Left colon (tissue), 2 donors: ENCODE data around the gene NRROS. TPM values are rescaled to one million over a fixed set of nuclear protein-coding genes. Genes with fewer than 3 reads are reported as not detected.
A peak's percentile ranks its signal among the peaks of the same experiment; 100 is the strongest.
"Not testable (repeated sequence)": the region's sequence is repeated elsewhere in the genome, so short reads cannot be mapped to it uniquely, and the experiment has no call there.

Experiments used
- ATAC-seq: fragments of 200-7000 bp; cut with Tn5 transposase; one replicate; pipeline ENCODE4 v1.9.1; 2020; ENCODE audit warnings: mild to moderate bottlenecking, moderate library complexity
- DNase-seq, 2 donors: peaks; one replicate each; pipeline ENCODE4 v3.0.0-alpha.2; 2020
- intact Hi-C, 2 donors: fragments of 100-400 bp; cut with DNase I in 1 of 2; cut with micrococcal nuclease in 1 of 2; formaldehyde crosslinking; loops; one replicate each; pipeline versions ENCODE4 v1.11.2 to v1.14.0; 2022; cut with DNase I, micrococcal nuclease
- total RNA-seq, 2 donors: library from RNA; stranded (reverse); fragmentation: NEBNext Ultra II Directional; extraction: Animal tissue kit (Norgen Biotek cat#: 25700); gene quantifications; one replicate each; pipeline ENCODE4 v1.2.1, GENCODE V29; 2021
- donor health status: DM: no; HTN: no; CAD: no.
- donor health status: DM: yes; HTN: yes; CAD: no.

NRROS gene
- total RNA-seq, 2 donors from 2014 or later = 1.3 to 4.0 TPM

- intact Hi-C loops = no loop called here
- ATAC-seq (no peak), DNase-seq (no peak)
Observed at GRCh38 chr3:196620684-196621083, 18.8 kb upstream of the NRROS start.

GRCh38 chr3:196621611-196622010, 17.9 kb upstream of the NRROS start:
- ATAC-seq (no peak), DNase-seq (no peak)
- intact Hi-C loops = no loop called here

- DNase-seq (no peak), ATAC-seq (no peak)
Observed at GRCh38 chr3:196624067-196624790, 15.3 kb upstream of the NRROS start.

GRCh38 chr3:196624907-196625306, 14.6 kb upstream of the NRROS start:
- DNase-seq (peak in 1 of 2 donors; percentile 44), ATAC-seq (no peak)
- intact Hi-C loops = no loop called here

More at GRCh38 chr3:196624067-196624790, 15.3 kb upstream of the NRROS start:
- intact Hi-C loops = no loop called here

- intact Hi-C loops = no loop called here
- ATAC-seq = no peak
- no peak for DNase-seq
Observed at GRCh38 chr3:196625331-196625730, 14.2 kb upstream of the NRROS start.

GRCh38 chr3:196627918-196628231, 11.6 kb upstream of the NRROS start:
- ATAC-seq (no peak), DNase-seq (no peak)
- intact Hi-C loops = no loop called here

- intact Hi-C loops = no loop called here
- DNase-seq (no peak), ATAC-seq (no peak)
Observed at GRCh38 chr3:196629228-196629627, 10.3 kb upstream of the NRROS start.

- intact Hi-C loops = no loop called here
- DNase-seq = no peak
- no peak for ATAC-seq
Observed at GRCh38 chr3:196631682-196632045, 7.8 kb upstream of the NRROS start.

GRCh38 chr3:196632046-196632751, 7.3 kb upstream of the NRROS start:
- intact Hi-C loops = no loop called here

GRCh38 chr3:196633555-196634151, 5.8 kb upstream of the NRROS start:
- ATAC-seq (no peak), DNase-seq (no peak)
- intact Hi-C loops = no loop called here

More at GRCh38 chr3:196632046-196632751, 7.3 kb upstream of the NRROS start:
- DNase-seq (peak; percentile 86 to 92), ATAC-seq (peak; percentile 90)

- ATAC-seq = no peak
- intact Hi-C loops = no loop called here
- peak in 1 of 2 donors; percentile 30 for DNase-seq
Observed at GRCh38 chr3:196634224-196634623, 5.3 kb upstream of the NRROS start.

- DNase-seq (no peak), ATAC-seq (no peak)
- intact Hi-C loops = no loop called here
Observed at GRCh38 chr3:196634829-196635228, 4.7 kb upstream of the NRROS start.

GRCh38 chr3:196636369-196637349, 2.8 kb upstream of the NRROS start:
- DNase-seq (no peak), ATAC-seq (no peak)
- intact Hi-C loops = no loop called here

- DNase-seq, ATAC-seq, intact Hi-C loops: not testable (repeated sequence)
Observed at GRCh38 chr3:196637941-196638340, 1.6 kb upstream of the NRROS start.

GRCh38 chr3:196638861-196639482, 522 bp upstream of the NRROS start:
- intact Hi-C loops = no loop called here
- DNase-seq = no peak
- ATAC-seq = peak; percentile 32

- ATAC-seq = no peak
- intact Hi-C loops = no loop called here
- DNase-seq = no peak
Observed at GRCh38 chr3:196640297-196641018, 964 bp downstream of the NRROS start.

- DNase-seq (no peak), ATAC-seq (no peak)
- intact Hi-C loops = no loop called here
Observed at GRCh38 chr3:196641333-196642054, 2.0 kb downstream of the NRROS start.
